GM18519 (cell line): ENCODE results near the gene COL6A1.
"Not testable (repeated sequence)": the region's sequence is repeated elsewhere in the genome, so short reads cannot be mapped to it uniquely, and the experiment has no call there.

Experiments used
- ATAC-seq: cut with Tn5 transposase; IDR thresholded peaks from one replicate; pipeline ENCODE4 v1.9.1; 2021; ENCODE audit warnings: mild to moderate bottlenecking, moderate library complexity; ENCODE audit not compliant: unreplicated experiment, low FRiP score

COL6A1 gene

GRCh38 chr21:46039891-46040660 lies 58.5 kb downstream of the COL6A1 start:
- no peak for ATAC-seq

- ATAC-seq, result no peak
Measured at GRCh38 chr21:46040707-46041106, 59.1 kb downstream of the COL6A1 start.

GRCh38 chr21:46041183-46041582 lies 59.6 kb downstream of the COL6A1 start:
- ATAC-seq, result no peak

GRCh38 chr21:46045154-46045553 lies 63.6 kb downstream of the COL6A1 start:
- ATAC-seq, result no peak

GRCh38 chr21:46046471-46046870 lies 64.9 kb downstream of the COL6A1 start:
- ATAC-seq, result no peak

GRCh38 chr21:46046906-46047305 lies 65.3 kb downstream of the COL6A1 start:
- not testable (repeated sequence) for ATAC-seq

- ATAC-seq, result no peak
Measured at GRCh38 chr21:46048926-46049889, 67.6 kb downstream of the COL6A1 start.

GRCh38 chr21:46049890-46050667 lies 68.5 kb downstream of the COL6A1 start:
- no peak for ATAC-seq

GRCh38 chr21:46050668-46051378 lies 69.3 kb downstream of the COL6A1 start:
- no peak for ATAC-seq

- no peak for ATAC-seq
Measured at GRCh38 chr21:46051379-46051770, 69.8 kb downstream of the COL6A1 start.

- ATAC-seq, result no peak
Measured at GRCh38 chr21:46051821-46052675, 70.5 kb downstream of the COL6A1 start.

- no peak for ATAC-seq
Measured at GRCh38 chr21:46052703-46053651, 71.4 kb downstream of the COL6A1 start.

- no peak for ATAC-seq
Measured at GRCh38 chr21:46054031-46054430, 72.5 kb downstream of the COL6A1 start.

GRCh38 chr21:46054451-46054881 lies 72.9 kb downstream of the COL6A1 start:
- no peak for ATAC-seq
